ENCODE data around the gene IL36RN.

GRCh38 chr2:113013336-113013661 is 45.7 kb upstream of the IL36RN start:
- TF ChIP-seq CTCF (IDR thresholded peaks at IDR 0.05), result no peak
- TF ChIP-seq POLR2A (IDR thresholded peaks at IDR 0.05), result no peak

All from adrenal gland (tissue), 5 donors.